ENCODE results near the gene EIF2A.
"Not testable (repeated sequence)": the region's sequence is repeated elsewhere in the genome, so short reads cannot be mapped to it uniquely, and the experiment has no call there.

The EIF2A gene

DNA sequence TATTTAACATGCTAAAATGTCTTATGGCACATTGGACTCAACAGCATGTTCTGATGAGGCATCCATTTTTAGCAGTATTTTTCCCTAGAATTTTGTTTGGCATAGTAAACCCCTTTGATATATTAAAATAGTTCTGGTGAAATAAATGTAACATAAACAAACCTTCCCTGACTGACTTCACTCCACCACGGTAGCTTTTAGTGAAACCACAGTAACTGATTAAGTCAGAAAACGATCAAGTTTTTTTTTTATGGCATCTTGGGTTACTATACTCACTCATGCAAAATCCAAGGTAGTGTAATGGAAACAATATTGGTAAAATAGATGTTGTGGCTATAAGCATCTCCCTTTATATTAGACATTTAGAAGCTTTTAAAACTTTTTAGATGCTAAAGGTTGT lies 3.1 kb upstream of the EIF2A start:
- DNase-seq (ENCODE audit: low read depth, low spot score) = no peak

DNA sequence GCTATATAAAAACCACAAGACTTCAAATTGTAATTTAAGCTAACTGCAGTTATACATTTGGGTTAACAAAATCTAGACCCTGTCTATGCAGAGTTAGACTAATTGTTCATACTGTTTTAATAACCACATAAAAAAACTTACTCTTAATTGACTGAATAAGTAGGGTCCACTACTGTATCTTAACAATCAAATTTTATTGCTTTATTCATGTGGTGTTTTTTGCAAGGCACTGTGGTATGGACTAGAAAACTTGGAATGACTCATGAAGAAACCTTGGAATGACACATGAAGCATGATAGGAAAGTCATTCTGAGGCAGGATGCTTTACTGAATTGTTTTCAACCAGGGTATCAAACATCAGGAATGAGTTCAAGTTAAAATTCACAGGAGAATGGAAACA lies 2.5 kb upstream of the EIF2A start:
- no peak for DNase-seq (ENCODE audit: low read depth, low spot score)

DNA sequence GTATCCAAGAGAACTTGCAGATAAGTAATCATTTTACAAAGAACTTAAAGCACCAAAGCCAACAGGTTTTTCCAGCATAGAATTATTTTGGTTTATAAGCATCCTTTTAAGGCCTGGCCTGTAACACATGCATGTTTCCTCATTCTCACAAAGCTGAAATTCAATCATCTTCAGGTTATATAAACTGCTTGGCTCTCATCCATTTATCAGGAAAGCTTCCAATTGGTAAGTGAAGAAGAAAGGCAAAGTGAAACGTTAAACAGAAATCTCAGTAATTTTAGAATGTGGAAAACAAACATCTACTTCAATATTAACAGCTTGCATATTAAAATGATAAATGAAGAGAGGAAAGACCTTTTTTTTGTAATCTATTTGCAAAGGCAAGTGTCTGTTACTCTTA lies 1.9 kb upstream of the EIF2A start:
- DNase-seq (ENCODE audit: low read depth, low spot score) = no peak

DNA sequence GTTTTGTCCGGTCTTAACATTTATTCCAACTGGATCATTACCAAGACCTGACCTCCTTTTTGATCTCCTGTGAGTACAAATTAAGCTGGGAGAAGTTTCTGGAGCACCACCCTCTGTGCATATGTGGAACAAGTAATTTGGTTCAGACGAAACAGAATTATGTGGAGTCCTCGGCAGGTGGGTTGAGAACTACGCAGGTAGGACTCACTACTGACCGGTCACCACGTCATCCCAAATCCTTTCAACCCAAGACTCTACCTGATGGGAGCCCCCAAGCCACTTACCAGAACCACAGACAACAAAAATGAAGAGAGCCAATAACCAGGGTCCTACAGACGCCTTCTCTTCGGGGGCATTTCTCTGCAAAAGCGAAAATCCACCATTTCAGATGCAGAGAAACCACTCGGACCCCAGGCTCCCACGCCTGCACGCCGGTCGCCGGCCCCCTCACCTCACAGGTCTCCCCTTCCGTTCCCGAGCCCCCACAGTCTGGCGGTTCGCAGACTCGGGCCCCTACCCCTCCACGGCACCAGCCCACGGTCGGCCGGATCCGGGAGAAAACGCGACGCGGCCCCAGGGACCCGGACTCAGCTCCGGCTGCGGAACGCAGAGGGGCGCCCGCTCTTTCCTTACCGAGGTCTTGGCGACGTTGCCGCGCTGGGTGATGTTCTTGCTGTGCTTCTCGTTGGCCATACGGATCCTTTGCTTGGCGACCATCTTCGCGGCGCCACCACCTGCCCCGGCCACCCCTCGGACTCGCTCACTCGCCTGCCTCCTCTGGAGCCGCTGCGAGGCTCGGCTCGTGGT lies 965 bp upstream of the EIF2A start:
- no peak for DNase-seq (ENCODE audit: low read depth, low spot score)

DNA sequence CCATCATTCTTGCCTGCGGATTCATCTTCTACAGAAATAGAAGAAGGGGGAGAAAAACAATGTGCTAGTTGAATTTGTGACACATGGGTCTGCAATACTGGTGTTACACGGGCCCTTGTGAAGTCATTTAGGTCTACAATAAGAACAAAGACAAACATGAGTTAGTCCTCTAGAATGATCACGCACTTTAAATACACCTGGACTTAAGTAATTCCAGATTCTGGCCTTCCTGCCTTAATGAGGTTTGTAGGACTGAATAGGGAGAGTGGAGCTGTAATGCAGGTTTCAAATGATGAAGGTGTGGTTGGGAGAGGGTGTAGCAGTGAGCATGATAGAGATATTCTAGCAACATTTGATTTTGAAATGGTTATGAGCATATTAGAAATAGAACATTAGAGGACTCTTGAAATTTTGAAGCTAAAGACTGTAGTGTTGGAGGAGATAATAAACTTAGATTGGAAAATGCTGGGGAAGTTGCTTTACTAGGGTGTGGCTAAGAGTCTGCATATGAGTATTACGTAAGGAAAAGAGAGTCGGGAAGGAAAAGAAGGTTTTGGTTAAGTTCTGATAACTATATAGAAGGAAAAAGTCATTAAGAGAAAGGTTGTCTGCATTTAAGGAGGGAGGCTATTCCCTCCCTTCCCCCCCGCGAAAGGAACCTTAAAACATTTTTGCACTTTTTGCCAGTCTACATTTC lies 606 bp downstream of the EIF2A start:
- DNase-seq (ENCODE audit: low read depth, low spot score) = no peak

DNA sequence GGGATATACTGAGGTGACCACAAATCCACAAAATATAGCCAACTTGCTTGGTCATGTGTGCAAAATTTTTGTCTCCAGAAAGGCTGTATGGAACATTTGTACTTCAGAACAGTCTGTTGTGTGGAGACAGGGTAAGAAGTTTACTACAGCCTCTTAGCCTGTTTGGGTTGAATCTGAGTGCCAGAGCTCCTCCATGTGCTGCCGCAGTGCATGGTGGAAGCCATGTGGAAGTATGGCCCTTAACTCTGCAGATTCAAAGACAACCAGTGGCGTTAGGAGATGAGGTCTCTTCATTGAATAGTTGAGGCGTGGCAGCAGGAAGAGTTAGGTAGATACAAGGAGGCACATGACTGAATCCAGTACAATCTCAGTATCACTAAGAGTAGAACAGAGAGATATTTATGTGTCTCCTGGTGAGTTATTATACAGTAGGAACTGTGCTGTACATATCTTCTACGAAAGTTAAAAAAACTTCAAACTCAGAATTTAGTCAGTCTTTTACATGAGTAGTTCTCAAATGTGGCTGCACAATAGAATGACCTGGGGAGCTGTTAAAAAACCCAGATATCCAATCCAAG lies 9.4 kb downstream of the EIF2A start:
- no peak for DNase-seq (ENCODE audit: low read depth, low spot score)

DNA sequence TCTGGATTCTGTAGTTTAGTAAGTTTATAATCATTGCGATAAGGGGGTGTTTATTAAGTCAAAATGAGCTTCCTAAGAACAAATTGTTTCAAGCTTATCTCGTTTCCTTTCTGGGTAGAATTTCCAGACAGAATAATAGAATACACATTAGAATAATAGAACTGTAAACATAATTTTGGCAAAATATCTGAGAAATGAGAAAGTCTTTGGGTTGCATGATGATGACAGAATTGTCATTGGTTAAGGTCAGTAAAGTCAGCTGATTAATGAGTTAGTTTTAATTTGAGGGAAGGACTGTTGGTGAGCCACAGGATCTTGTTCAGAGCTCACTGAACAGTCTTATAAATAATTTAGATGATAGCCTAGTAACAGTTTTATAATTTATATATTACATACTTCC lies 10.2 kb downstream of the EIF2A start:
- DNase-seq (ENCODE audit: low read depth, low spot score) = no peak

DNA sequence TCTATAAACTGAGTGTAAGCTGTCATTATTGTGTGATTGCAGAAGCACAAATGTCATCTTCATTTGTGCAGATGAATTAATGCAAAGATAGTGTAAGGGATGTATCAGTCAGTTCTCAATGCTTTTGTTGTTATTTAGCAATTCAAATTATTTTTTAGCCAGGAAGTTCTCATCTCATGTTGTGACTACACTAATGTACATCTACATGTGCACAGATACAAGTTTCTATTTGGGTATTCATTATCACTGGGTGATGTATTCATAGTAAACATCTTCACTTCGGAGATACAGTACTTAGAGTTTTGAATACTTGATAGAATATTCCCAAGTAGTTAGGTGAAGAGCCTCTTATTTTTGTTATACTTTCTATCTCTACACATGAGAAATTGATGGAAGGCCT lies 11.1 kb downstream of the EIF2A start:
- DNase-seq (ENCODE audit: low read depth, low spot score) = no peak

DNA sequence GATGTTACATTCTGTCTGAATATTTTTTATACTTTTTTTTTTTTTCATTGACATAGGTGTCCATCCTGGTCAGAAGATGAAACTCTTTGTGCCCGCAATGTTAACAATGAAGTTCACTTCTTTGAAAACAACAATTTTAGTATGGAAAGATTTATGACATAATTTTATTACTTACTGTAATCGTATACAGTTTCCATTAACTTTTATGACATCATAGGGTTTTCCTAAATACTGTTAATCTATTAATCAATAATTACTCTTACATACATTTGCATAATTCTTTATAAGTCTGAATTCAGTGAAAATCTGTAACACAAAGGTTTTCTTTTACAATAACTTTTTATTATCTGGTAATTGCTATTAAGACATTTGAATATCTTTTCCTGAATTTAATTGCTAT lies 17.7 kb downstream of the EIF2A start:
- DNase-seq (ENCODE audit: low read depth, low spot score) = no peak

DNA sequence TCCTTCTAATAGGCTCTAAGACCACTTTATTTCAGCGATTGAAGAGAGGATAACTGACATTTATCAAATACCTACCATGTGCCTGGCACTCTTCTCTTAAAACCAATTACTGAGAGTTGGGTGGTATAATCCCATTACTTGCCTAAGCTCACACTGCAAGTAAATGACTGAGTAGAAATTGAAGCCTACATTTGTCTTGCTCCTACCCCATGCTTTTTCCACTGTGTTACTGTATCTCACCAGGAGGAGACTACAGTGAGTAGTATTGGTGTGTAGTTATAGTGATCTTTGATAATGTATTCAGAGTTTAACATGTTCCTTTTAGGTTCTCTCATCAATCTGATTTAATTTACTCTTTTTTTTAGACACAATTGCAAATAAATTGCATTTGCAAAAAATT lies 20.7 kb downstream of the EIF2A start:
- no peak for DNase-seq (ENCODE audit: low read depth, low spot score)

DNA sequence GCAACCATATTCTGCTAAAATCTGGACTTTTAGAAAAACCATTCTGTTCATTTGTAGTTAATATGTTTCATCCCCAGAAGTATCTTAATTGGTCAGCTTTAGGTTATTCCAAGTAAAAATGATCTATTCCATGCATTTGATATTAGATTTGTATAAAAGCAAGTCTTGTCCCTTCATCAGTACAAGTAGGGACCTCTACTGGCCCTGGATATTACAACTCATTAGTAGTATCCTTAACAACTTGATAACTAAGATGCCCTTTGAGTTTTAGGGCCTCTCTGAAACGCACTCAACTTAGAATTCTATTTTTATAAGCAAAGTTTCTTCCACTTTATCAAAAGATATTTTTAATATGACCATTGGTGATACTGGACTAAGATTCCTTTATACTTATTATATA lies 31.3 kb downstream of the EIF2A start:
- DNase-seq (ENCODE audit: low read depth, low spot score) = no peak

DNA sequence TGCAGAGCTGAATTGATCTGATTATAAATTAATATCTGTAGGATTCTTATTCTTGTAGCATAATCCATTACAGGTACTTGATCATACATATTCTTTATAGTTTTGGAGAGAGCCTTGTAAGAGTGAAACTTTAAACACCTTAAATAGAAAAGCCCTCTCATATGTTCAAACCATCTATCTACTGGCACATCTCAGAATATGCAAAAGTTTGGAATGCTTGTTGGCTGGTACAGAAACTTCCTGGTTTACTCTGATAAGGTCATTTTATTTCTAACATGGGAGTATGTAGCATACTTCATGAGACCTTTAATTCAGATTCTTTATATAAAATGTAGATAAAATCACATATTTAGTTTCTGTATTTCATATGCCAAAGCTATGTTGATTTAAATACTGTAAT lies 34.6 kb downstream of the EIF2A start:
- no peak for DNase-seq (ENCODE audit: low read depth, low spot score)

DNA sequence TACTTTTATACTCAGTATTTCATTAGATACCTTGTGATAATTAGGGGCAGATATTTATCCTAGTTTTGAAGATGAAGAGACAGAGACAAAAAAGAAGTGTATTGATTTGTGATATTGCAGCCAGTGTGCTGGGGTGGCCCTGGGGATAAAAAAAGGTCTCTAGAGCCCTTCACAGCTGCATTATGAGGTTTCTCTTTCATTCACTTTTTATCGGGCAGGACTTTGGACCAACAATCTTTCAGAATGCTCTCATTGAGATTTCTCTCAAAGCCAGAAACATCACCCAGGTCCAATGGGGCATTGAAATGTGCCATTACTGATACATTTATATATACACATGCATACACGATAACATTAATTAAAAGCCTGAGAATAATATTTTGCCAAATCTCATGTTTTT lies 36.0 kb downstream of the EIF2A start:
- no peak for DNase-seq (ENCODE audit: low read depth, low spot score)

DNA sequence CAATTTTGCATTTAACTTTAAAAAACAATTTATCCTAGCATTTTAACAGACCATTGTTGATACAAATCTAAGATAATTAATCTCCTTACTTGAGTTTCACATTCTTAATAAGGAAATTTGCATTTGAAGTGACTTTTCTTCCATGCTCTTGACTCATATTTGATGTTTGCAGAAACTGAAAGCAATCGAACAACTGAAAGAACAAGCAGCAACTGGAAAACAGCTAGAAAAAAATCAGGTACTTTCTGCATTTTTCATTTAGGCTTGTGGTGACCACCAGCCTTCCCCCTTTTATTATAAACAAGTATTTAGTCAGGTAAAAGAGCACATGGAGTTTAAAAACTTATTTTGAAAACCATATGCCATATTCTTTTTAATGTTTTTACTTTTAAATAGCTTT lies 36.4 kb downstream of the EIF2A start:
- no peak for DNase-seq (ENCODE audit: low read depth, low spot score)

DNA sequence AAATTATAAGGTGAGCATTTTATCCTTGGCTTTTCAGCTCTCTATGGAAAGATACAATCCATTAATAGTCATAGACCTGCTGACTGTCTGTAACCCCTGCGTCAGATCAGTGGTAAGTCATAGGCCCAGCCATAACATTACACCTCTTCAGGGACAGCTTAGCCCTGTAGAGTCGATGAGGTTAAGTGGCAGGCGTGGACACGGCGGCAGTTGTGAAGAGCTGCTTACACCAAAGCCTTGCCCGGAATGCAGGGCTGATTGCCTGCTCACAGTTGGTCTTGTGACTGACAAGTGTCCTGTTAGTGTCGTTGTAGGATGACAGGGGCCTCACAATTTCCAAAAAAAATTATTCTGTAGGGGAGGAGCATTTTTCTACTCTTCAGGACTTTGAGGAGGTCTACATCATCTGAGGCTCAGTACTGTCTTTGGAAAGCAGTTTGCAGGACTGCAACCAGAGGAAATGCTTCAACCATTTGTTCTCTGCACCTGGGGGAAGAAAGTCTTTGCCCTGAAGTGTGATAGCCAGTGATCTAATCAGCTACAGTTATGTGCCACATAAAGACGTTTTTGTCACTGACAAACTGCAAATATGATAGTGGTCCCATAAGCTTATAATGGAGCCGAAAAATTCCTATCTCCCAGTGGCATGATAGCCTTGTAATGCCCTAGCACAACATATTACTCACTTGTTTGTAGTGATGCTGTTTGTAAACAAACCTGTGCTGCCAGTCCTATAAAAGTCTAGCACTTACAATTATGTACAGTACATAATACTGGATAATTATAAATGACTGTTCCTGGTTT lies 41.6 kb downstream of the EIF2A start:
- no peak for DNase-seq (ENCODE audit: low read depth, low spot score)

DNA sequence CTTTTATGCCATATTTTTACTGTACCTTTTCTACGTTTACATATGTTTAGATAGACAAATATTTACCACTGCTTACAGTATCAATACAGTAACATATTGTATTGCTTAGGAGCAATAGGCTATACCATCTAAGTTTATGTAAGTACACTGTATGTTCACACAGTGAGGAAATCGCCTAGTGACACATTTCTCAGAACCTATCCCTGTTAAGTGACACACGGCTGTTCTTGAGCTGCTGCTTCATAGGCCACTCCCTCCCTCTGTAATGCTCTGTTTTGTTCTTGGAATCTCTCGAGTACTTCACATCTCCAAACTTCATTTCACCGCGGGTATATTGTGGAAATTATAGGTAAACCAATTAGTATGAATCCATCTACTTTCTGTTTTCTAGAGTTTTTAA lies 43.2 kb downstream of the EIF2A start:
- DNase-seq (ENCODE audit: low read depth, low spot score) = no peak

DNA sequence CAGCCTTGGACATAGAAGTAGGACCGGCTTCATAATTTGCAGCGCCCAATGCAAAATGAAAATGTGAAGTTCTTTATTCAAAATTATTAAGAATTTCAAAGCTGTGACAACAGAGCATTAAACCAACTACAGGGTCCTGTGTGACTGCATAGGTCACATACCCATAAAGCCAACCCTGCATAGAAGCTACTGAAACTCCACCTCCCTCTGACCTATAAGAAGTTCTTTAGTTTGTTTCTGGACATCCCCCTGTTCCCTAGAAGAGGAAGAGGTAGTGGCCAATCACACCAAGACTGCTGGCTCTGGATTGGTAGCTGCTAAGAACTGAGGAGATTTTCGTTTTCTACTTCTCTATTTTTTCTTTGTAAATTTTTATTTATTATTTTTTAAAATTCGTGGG lies 47.6 kb downstream of the EIF2A start:
- no peak for DNase-seq (ENCODE audit: low read depth, low spot score)

DNA sequence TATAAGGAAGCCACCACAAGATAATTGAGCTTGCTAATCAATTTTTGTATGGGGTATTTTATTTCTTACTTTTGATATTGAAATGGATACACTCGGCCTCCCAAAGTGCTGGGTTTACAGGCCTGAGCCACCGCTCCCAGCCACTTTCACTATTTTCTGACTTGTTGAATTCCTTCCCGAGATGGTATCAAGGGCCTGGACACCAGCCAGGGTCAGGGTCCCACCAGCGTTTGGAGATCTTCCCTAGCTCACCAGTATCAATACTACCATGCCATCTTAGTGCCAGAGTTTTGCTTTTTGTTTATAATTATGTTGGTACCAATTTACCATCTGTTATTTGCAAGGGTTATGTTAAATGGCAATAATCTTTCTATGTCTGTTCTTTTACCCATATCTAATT lies 51.1 kb downstream of the EIF2A start:
- no peak for DNase-seq (ENCODE audit: low read depth, low spot score)

DNA sequence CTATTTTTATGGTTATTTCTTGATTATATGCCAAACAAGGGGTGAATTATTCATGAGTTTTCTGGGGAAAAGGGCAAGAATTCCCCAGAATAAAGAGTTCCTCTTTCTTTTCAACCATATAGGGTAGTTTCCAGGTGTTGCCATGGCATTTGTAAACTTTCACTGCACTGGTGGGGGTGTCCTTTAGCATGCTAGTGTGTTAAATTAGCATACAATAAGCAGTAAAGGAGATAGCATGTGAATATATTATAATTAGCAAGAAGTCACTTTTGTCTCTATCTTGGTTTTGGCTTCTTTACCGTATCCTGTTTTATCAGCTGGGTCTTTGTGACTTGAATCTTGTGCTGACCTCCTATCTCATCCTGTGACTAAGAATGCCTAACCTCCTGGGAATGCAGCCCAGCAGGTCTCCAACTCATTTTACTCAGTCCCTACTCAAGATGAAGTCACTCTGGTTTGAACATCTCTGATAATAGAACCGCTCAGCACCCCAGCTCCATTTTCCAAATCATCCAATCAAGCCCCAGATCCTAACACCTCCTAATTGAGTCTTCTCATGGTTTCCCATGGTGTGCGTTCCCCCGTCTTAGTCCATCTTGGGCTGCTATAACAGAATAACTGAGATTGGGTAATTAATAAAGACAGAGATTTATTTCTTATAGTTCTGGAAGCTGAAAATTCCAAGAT lies 53.2 kb downstream of the EIF2A start:
- peak; percentile 57 for DNase-seq (ENCODE audit: low read depth, low spot score)

DNA sequence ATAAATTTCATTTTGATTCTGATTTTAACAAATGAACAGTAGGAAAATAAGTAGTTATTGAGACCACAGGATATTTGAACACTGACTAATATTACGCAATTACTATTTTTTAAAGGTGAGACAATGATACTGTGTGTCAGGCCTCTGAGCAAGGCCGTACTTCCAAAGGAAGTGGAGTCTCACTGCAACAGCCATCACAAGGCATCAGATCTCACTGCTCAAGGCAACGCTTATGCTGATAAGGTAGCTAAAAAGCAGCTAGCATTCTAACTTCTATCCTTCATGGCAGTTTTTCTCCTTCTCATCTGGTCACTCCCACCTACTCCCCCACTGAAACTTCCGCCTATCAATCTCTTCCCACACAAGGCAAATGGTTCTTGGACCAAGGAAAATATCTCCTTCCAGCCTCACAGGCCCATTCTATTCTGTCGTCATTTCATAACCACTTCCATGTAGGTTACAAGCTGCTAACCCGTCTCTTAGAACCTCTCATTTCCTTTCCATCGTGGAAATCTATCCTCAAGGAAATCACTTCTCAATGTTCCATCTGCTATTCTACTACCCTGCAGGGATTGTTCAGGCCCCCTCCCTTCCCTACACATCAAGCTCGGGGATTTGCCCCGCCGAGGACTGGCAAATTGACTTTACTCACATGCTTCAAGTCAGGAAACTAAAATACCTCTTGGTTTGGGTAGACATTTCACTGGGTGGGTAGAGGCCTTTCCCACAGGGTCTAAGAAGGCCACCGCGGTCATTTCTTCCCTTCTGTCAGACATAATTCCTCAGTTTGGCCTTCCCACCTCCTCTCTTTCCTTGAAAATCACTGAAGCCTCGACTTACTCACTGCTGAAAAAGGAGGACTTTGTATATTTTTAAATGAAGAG lies 54.3 kb downstream of the EIF2A start:
- not testable (repeated sequence) for DNase-seq (ENCODE audit: low read depth, low spot score)

Data from iPS DF 19.7 (cell line).